Stomach (tissue), 4 donors: Measurements from ENCODE around the gene RARG.

Experiments
- EP300 ChIP-seq: sonication (generic); formaldehyde crosslinking; IDR thresholded peaks from one replicate; pipeline ENCODE4 v1.6.1; 2017; ENCODE audit warnings: antibody characterized with exemption
- POLR2A ChIP-seq, 4 donors: fragments of 450-650 bp; IDR thresholded peaks; one replicate each; pipeline ENCODE4 v1.6.1; 2016; ENCODE audit warnings: antibody characterized with exemption in 4 of 4, control low read depth in 2 of 4, mild to moderate bottlenecking in 1 of 4, moderate library complexity in 1 of 4
- TF ChIP-seq, protein P1 (sequence below), 7 experiments: fragments of 450-650 bp in 4 of 7; fragments of 200-600 bp in 3 of 7; sonication (generic) in 3 of 7; IDR thresholded peaks; one replicate each; pipeline ENCODE4 v1.5.1; 2016 to 2019; ENCODE audit warnings: antibody characterized with exemption in 7 of 7, control low read depth in 2 of 7, mild to moderate bottlenecking in 1 of 7

DNA sequence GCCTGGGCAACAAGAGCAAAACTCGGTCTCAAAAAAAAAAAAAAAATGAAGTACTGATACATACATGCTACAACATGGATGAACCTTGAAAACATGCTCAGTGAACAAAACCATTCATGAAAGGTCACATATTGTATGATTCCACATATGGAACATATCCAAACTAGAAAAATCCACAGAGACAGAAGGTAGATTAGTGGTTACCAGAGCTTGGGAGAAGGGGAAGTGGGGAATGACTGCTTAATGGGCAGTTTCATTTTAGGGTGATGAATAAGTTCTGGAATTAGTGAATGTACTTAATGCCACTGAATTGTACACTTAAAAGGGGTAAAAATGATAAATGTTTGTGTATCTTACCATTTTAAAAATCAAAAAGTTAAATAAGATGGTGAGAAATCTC lies 27.7 kb downstream of the RARG start:
- TF ChIP-seq, protein P1, sequence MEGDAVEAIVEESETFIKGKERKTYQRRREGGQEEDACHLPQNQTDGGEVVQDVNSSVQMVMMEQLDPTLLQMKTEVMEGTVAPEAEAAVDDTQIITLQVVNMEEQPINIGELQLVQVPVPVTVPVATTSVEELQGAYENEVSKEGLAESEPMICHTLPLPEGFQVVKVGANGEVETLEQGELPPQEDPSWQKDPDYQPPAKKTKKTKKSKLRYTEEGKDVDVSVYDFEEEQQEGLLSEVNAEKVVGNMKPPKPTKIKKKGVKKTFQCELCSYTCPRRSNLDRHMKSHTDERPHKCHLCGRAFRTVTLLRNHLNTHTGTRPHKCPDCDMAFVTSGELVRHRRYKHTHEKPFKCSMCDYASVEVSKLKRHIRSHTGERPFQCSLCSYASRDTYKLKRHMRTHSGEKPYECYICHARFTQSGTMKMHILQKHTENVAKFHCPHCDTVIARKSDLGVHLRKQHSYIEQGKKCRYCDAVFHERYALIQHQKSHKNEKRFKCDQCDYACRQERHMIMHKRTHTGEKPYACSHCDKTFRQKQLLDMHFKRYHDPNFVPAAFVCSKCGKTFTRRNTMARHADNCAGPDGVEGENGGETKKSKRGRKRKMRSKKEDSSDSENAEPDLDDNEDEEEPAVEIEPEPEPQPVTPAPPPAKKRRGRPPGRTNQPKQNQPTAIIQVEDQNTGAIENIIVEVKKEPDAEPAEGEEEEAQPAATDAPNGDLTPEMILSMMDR (IDR thresholded peaks at IDR 0.05): no peak
- TF ChIP-seq POLR2A (IDR thresholded peaks at IDR 0.05) (no peak), EP300 (no peak)
